GM19438 (cell line): ENCODE measurements around the gene CYBA.

Experiments
- ATAC-seq: cut with Tn5 transposase; IDR thresholded peaks from one replicate; pipeline ENCODE4 v1.9.1; 2021; ENCODE audit warnings: low read depth; ENCODE audit not compliant: unreplicated experiment

CYBA gene

DNA sequence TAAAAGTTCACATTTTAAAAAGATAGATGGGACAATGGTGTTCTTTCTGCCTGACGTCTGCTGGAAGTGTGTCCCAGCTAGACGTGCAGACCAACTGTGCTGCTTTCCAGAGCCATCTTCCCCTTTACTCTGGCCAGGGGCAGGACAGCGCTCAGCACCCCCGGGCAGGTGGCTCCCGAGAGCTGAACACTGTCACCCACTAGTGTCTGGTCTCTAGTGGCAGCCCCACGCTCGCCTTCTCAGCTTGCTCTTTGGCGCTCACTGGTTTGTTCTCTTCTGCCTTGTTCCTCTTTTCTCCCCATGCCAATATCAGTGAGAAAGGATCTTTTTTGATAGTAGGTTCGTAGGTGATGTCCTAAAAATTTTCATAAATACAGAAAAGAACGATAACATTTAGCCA, 54.9 kb downstream of the CYBA start:
- ATAC-seq = no peak

DNA sequence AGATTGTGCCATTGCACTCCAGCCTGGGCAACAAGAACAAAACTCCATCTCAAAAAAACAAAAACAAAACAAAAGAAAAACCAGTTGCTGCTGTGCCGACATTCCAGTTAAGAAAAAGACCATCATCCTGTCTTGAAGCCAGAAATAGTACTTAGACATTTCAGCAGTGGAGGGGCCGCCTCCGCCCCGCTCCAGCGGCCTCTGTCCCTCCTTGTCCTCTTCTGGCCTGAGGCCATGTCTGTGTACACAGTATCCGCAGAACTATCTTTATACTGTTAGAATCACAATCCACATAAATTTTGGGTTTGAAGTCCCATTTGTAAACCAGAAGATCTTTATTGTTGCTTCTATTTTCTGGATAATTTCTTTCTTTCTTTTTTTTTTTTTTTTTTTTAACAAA, 55.8 kb downstream of the CYBA start:
- ATAC-seq = no peak

DNA sequence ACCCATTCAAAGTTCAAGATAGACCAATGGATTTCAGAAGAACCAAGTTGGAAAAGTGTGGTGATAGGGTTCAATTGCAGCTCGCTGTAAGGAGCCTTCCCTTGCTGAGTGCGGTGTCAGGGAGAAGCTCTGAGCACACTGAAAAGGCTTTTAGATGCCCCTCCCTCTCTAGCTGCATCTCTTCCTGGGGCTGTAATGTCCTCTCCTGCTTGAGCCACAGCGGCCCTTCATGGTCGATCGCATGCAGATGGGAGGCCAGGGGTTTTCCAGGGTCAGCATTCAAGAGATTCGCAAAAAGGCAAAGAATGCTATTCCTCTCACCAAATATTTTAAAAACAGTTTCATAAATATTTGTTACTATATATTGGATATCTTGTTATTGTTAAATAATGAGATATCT, 56.9 kb downstream of the CYBA start:
- no peak for ATAC-seq

DNA sequence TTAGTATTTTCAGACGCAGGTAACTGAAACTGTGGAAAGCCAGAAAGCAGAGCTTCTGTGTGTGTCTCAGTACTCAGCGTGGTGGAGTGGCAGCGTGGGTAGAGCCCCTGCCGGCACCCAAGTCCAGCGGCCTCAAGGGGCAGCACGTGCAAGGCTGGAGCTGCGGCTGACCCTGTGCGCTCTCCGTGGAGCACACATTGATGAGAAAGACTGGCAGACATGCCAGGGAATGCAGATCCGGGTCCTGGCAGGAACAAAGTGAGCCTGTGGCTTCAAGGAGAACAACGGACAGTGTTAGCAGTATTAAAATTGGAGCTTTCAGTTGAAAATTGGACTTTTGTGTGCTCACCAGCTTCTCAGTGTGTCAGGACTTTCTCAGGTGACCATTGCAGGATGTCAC, 57.4 kb downstream of the CYBA start:
- no peak for ATAC-seq
